Measurements from ENCODE around the gene EML3. TPM values are rescaled to one million over a fixed set of nuclear protein-coding genes. Genes with fewer than 3 reads are reported as not detected.

Gene EML3
- total RNA-seq, 1 experiment from 2014 or later = 51.1 TPM

GRCh38 chr11:62580959-62581715, 31.4 kb downstream of the EML3 start (continued):
- TF ChIP-seq ZNF423 (CRISPR knock-in tag; IDR thresholded peaks at IDR 0.05) (no peak), NFYB (CRISPR knock-in tag; conservative IDR thresholded peaks at IDR 0.05; ENCODE audit: low read depth) (no peak), ZNF219 (CRISPR knock-in tag; IDR thresholded peaks at IDR 0.05; ENCODE audit: borderline replicate concordance) (no peak), MLX (CRISPR knock-in tag; IDR thresholded peaks at IDR 0.05) (no peak)
- TF ChIP-seq, protein P1, sequence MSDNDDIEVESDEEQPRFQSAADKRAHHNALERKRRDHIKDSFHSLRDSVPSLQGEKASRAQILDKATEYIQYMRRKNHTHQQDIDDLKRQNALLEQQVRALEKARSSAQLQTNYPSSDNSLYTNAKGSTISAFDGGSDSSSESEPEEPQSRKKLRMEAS (CRISPR knock-in tag; IDR thresholded peaks at IDR 0.05) = no peak

GRCh38 chr11:62579252-62579651, 33.3 kb downstream of the EML3 start:
- DNase-seq (ENCODE audit: low spot score) (no peak), ATAC-seq (no peak)
- Mint-ChIP-seq H3K4me1 (peaks cover 10% of the 10 kb centered on the region), H3K27ac (no peak overlapping the region), H3K36me3 (peaks cover 41% of the 10 kb centered on the region), H3K4me3 (no peak overlapping the region), H3K27me3 (ENCODE audit: low read depth) (no peaks in the 10 kb centered on the region), H3K9me3 (no peaks in the 10 kb centered on the region)
- ChIA-PET CTCF (interaction anchor here (1.3 kb wide), 1 partner anchor 32 kb away, joined by 3 read pairs; no protein-coding TSS in a partner anchor), POLR2A (no interaction called here)
- TF ChIP-seq NFYB (CRISPR knock-in tag; conservative IDR thresholded peaks at IDR 0.05; ENCODE audit: low read depth) (no peak), ZBTB43 (CRISPR knock-in tag; IDR thresholded peaks at IDR 0.05) (no peak), ZNF396 (CRISPR knock-in tag; IDR thresholded peaks at IDR 0.05; ENCODE audit: borderline replicate concordance) (no peak), E2F1 (CRISPR knock-in tag; IDR thresholded peaks at IDR 0.05) (no peak), FOXJ3 (CRISPR knock-in tag; IDR thresholded peaks at IDR 0.05; ENCODE audit: borderline replicate concordance) (no peak), AFF4 (CRISPR knock-in tag; IDR thresholded peaks at IDR 0.05; ENCODE audit: borderline replicate concordance) (no peak), ERG (CRISPR knock-in tag; IDR thresholded peaks at IDR 0.05) (no peak), TEAD1 (CRISPR knock-in tag; IDR thresholded peaks at IDR 0.05) (no peak), PRRX2 (CRISPR knock-in tag; IDR thresholded peaks at IDR 0.05) (no peak), IRF2 (CRISPR knock-in tag; IDR thresholded peaks at IDR 0.05; ENCODE audit: borderline replicate concordance, low read depth) (no peak), ZBTB21 (CRISPR knock-in tag; IDR thresholded peaks at IDR 0.05; ENCODE audit: borderline replicate concordance) (no peak), RELA (CRISPR knock-in tag; IDR thresholded peaks at IDR 0.05; ENCODE audit: borderline replicate concordance) (no peak), ZNF121 (CRISPR knock-in tag; IDR thresholded peaks at IDR 0.05) (no peak), HMGA2 (CRISPR knock-in tag; IDR thresholded peaks at IDR 0.05) (no peak), FOXK1 (CRISPR knock-in tag; IDR thresholded peaks at IDR 0.05) (no peak), USF2 (CRISPR knock-in tag; IDR thresholded peaks at IDR 0.05) (no peak), SOX15 (CRISPR knock-in tag; IDR thresholded peaks at IDR 0.05) (no peak)
- TF ChIP-seq, protein P1 (CRISPR knock-in tag; IDR thresholded peaks at IDR 0.05) = no peak

Data from WTC11 (cell line).